A673 (cell line): Measurements from ENCODE around the gene ACP1. TPM values are rescaled to one million over a fixed set of nuclear protein-coding genes. Genes with fewer than 3 reads are reported as not detected.

Experiments used
- BruUV-seq: library from RNA; stranded (reverse); fragments of 400-500 nt; replicated peaks from 2 replicates; lab custom pipeline; 2021; lab: Mats Ljungman, UMichigan
- CTCF ChIA-PET: fragments of 300-600 bp; sonication (Branson Sonifier 250); formaldehyde crosslinking; loops from one replicate; lab custom pipeline; 2022; ENCODE audit warnings: antibody characterized with exemption; lab: Charles Lee
- POLR2A ChIA-PET: fragments of 300-600 bp; sonication (Branson Sonifier 250); formaldehyde crosslinking; loops from one replicate; lab custom pipeline; 2022; ENCODE audit warnings: antibody characterized with exemption; ENCODE audit not compliant: low non-redundant PET; lab: Charles Lee
- DNase-seq: peaks from one replicate; pipeline ENCODE4 v3.0.0-alpha.2; 2015; ENCODE audit warnings: low spot score
- H3K27ac ChIP-seq: fragments of 200-600 bp; sonication (generic); 2 replicates; pipeline ENCODE4 v1.5.1; 2016; ENCODE audit warnings: mixed run types, low read depth, mild to moderate bottlenecking, mixed read lengths, antibody characterized with exemption, low read length; ENCODE audit not compliant: poor library complexity, severe bottlenecking
- H3K27me3 ChIP-seq: fragments of 200-600 bp; sonication (generic); replicated peaks from 2 replicates; pipeline ENCODE4 v1.6.1; 2017; ENCODE audit warnings: mixed run types, low read depth, mild to moderate bottlenecking, mixed read lengths, antibody characterized with exemption, low read length; ENCODE audit not compliant: insufficient read depth, poor library complexity
- H3K36me3 ChIP-seq: fragments of 200-600 bp; sonication (generic); 2 replicates; pipeline ENCODE4 v1.6.1; 2016; ENCODE audit warnings: mixed run types, mild to moderate bottlenecking, mixed read lengths, antibody characterized with exemption, low read length; ENCODE audit not compliant: insufficient read depth, poor library complexity, severe bottlenecking
- H3K4me1 ChIP-seq: fragments of 200-600 bp; sonication (generic); 2 replicates; pipeline ENCODE4 v1.6.1; 2017; ENCODE audit warnings: mixed run types, mild to moderate bottlenecking, mixed read lengths, antibody characterized with exemption, low read length; ENCODE audit not compliant: insufficient read depth, poor library complexity, severe bottlenecking
- H3K4me3 ChIP-seq: fragments of 200-600 bp; sonication (generic); 2 replicates; pipeline ENCODE4 v1.5.1; 2016; ENCODE audit warnings: low read depth, mixed run types, mild to moderate bottlenecking, mixed read lengths, low read length; ENCODE audit not compliant: poor library complexity, severe bottlenecking
- H3K9me3 ChIP-seq: fragments of 200-600 bp; sonication (generic); 2 replicates; pipeline ENCODE4 v1.6.1; 2016; ENCODE audit warnings: mixed run types, low read depth, mild to moderate bottlenecking, mixed read lengths, antibody characterized with exemption, low read length; ENCODE audit not compliant: poor library complexity, severe bottlenecking
- EZH2 ChIP-seq: fragments of 200-600 bp; sonication (generic); IDR thresholded peaks from 2 replicates; pipeline ENCODE4 v1.6.1; 2017; ENCODE audit warnings: borderline replicate concordance, low read depth, mild to moderate bottlenecking, mixed read lengths, antibody characterized with exemption, low read length; ENCODE audit not compliant: poor library complexity, severe bottlenecking
- intact Hi-C: fragments of 100-400 bp; cut with micrococcal nuclease; formaldehyde crosslinking; loops from one replicate; pipeline ENCODE4 v1.10.0; 2022; ENCODE audit not compliant: unreplicated experiment
- total RNA-seq: library from RNA; stranded (reverse); gene quantifications from 2 replicates; pipeline ENCODE4 v1.2.3, GENCODE V29; 2021
- TF ChIP-seq, protein P1 (sequence below): fragments of 300-800, 200-600 bp; sonication (generic); conservative IDR thresholded peaks from 2 replicates; pipeline ENCODE4 v1.5.1; 2017; ENCODE audit warnings: low read depth, mild to moderate bottlenecking, antibody characterized with exemption, low read length, moderate library complexity, mixed read lengths

The ACP1 gene
- total RNA-seq, 1 experiment from 2014 or later = 161 TPM

DNA sequence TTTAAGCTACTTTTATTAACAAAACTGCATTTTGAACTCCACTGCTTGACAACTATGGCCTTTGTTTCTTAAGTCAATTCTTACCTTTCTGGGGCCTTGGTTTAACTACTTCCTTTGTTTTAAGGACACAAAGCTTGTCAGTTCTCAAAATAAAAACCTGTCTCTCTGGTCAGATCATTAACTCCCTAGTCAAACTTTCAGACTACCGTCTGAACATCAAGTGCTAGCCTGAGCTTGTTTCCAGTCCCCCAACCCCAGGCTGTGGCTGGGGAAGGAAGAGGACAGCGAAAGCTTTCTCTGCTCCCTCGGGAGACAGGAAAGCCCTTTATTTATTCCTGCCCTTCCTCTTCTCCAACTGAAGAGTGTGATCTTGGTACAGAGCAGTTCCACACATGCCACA lies 2.6 kb upstream of the ACP1 start:
- H3K36me3 ChIP-seq = peaks cover 27% of the 10 kb centered on the region
- CTCF ChIA-PET = no interaction called here
- no peak for DNase-seq
- no peak for TF ChIP-seq EZH2
- TF ChIP-seq, protein P1, sequence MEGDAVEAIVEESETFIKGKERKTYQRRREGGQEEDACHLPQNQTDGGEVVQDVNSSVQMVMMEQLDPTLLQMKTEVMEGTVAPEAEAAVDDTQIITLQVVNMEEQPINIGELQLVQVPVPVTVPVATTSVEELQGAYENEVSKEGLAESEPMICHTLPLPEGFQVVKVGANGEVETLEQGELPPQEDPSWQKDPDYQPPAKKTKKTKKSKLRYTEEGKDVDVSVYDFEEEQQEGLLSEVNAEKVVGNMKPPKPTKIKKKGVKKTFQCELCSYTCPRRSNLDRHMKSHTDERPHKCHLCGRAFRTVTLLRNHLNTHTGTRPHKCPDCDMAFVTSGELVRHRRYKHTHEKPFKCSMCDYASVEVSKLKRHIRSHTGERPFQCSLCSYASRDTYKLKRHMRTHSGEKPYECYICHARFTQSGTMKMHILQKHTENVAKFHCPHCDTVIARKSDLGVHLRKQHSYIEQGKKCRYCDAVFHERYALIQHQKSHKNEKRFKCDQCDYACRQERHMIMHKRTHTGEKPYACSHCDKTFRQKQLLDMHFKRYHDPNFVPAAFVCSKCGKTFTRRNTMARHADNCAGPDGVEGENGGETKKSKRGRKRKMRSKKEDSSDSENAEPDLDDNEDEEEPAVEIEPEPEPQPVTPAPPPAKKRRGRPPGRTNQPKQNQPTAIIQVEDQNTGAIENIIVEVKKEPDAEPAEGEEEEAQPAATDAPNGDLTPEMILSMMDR = no peak
- peaks cover 38% of the 10 kb centered on the region for H3K9me3 ChIP-seq
- H3K4me1 ChIP-seq = peaks cover 12% of the 10 kb centered on the region
- no TSS peak for BruUV-seq
- POLR2A ChIA-PET = no interaction called here
- no peaks in the 10 kb centered on the region for H3K27me3 ChIP-seq
- intact Hi-C loops = no loop called here
- no peak overlapping the region for H3K4me3 ChIP-seq
- H3K27ac ChIP-seq = no peak overlapping the region

DNA sequence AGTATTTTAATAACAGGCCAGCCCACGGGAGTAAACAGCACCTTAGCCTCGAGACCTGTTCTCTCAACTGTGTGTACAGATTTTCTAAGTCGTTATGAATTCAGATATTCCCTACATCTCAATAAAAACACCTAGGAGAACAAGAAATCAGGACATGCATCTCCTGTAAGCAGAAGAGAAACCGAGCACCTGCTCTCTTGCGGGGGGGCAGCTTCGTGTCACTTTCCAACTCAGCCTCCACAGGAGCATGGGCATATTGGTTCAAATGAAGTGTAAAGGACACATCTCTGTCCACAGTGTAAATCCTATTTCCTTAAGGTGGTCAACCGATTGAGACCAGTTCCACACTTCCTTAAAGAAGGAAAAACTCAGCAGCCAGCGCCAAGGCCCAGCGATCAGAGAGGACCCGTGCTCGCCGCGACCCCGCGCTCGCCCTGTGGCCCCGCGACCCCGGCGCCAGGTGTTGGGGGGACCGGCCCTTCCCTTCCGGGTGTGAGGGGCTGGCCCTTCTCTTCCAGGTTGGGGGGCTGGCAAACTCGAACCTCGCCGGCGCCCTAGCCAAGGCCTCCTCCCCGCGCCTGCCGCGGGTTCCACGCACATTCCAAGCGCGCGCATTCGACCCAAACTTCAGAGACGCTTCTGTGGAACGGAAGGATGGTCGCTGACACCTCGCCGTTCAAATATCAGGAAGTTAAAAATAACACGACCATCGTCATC lies 1.6 kb upstream of the ACP1 start:
- peaks cover 27% of the 10 kb centered on the region for H3K36me3 ChIP-seq
- POLR2A ChIA-PET = no interaction called here
- no peak overlapping the region for H3K27ac ChIP-seq
- intact Hi-C loops = no loop called here
- DNase-seq = no peak
- BruUV-seq = no TSS peak
- peaks cover 12% of the 10 kb centered on the region for H3K4me1 ChIP-seq
- TF ChIP-seq, protein P1 = no peak
- TF ChIP-seq EZH2 = no peak
- H3K4me3 ChIP-seq = peak overlapping the region; percentile 78
- H3K27me3 ChIP-seq = no peaks in the 10 kb centered on the region
- CTCF ChIA-PET = no interaction called here
- peaks cover 27% of the 10 kb centered on the region for H3K9me3 ChIP-seq

DNA sequence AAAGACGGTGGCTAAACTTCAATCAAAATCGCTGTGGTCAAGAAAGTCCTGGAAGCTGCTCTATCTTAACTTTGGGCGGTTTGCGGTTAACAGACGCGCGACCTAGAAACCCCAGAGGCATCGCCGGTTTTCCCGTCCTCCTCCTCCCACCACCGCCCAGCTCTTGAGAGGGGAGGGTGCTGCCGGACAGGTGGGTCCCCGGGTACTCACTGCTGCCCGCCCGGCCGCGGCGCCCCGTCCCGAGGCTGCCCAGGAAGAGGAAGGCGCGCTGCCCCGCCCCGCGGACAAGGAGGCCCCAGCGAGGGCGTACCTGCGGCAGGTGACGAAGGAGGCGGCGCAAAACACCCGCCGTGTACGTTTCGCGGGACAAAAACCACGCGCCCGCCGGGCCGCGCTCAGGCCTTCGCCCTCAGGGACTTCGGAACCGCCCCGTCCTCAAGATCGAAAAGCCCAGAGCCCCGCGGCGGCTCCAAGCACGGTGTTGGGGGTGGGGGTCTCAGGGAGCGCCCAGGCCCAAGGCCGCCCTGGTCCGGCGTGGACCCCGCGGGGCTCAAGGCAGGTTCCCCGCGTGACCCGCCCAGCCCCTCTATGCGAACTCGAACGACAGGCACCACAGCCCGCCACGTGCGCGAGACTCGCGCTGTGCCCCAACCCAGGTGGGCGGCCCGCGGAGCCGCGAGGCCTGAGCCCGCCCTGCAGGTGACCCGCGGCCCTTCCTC lies 814 bp upstream of the ACP1 start, which contains the start of gene SH3YL1:
TSS of gene SH3YL1 (minus strand) at position 259 of the 719 bp plus-strand sequence. CDS start at position 211, 48 bp downstream.
- Histone ChIP-seq H3K4me3 (peak within 1 kb of the TSS; percentile 78), H3K4me1 (peaks cover 12% of the 10 kb centered on the region), H3K36me3 (peaks cover 27% of the 10 kb centered on the region), H3K9me3 (peaks cover 20% of the 10 kb centered on the region), H3K27me3 (no peaks in the 10 kb centered on the region), H3K27ac (peak within 1 kb of the TSS; percentile 87)
- CTCF ChIA-PET = no interaction called here
- no peak for TF ChIP-seq EZH2
- TF ChIP-seq, protein P1 = no peak
- intact Hi-C loops = no loop called here
- POLR2A ChIA-PET = no interaction called here
- BruUV-seq = no TSS peak
- peak; percentile 15 for DNase-seq
